Measurements from ENCODE around the gene FHIT.

GRCh38 chr3:59913645-59914044 is 1337.6 kb downstream of the FHIT start:
- no peak for TF ChIP-seq CTCF (IDR thresholded peaks at IDR 0.05)
- TF ChIP-seq POLR2A (IDR thresholded peaks at IDR 0.05), result no peak
- no peak for TF ChIP-seq EP300 (IDR thresholded peaks at IDR 0.05)
